Measurements from ENCODE around the gene PACSIN2.
"Not testable (repeated sequence)": the region's sequence is repeated elsewhere in the genome, so short reads cannot be mapped to it uniquely, and the experiment has no call there.

The PACSIN2 gene

GRCh38 chr22:42991010-42991651 is 23.8 kb downstream of the PACSIN2 start:
- no peak for DNase-seq (ENCODE audit: low spot score)

GRCh38 chr22:42990131-42990838 is 24.7 kb downstream of the PACSIN2 start:
- no peak for DNase-seq (ENCODE audit: low spot score)

- DNase-seq (ENCODE audit: low spot score): no peak
Observed at GRCh38 chr22:42986115-42986514, 28.8 kb downstream of the PACSIN2 start.

GRCh38 chr22:42985531-42985905 is 29.4 kb downstream of the PACSIN2 start:
- no peak for DNase-seq (ENCODE audit: low spot score)

- DNase-seq (ENCODE audit: low spot score): no peak
Observed at GRCh38 chr22:42984814-42985530, 30.0 kb downstream of the PACSIN2 start.

GRCh38 chr22:42984397-42984796 is 30.6 kb downstream of the PACSIN2 start:
- no peak for DNase-seq (ENCODE audit: low spot score)

- DNase-seq (ENCODE audit: low spot score): no peak
Observed at GRCh38 chr22:42983470-42983869, 31.5 kb downstream of the PACSIN2 start.

- no peak for DNase-seq (ENCODE audit: low spot score)
Observed at GRCh38 chr22:42979606-42980005, 35.3 kb downstream of the PACSIN2 start.

GRCh38 chr22:42978453-42979103 is 36.4 kb downstream of the PACSIN2 start:
- DNase-seq (ENCODE audit: low spot score): no peak

GRCh38 chr22:42977569-42977968 is 37.4 kb downstream of the PACSIN2 start:
- no peak for DNase-seq (ENCODE audit: low spot score)

- no peak for DNase-seq (ENCODE audit: low spot score)
Observed at GRCh38 chr22:42976217-42976933, 38.6 kb downstream of the PACSIN2 start.

GRCh38 chr22:42974223-42974622 is 40.7 kb downstream of the PACSIN2 start:
- no peak for DNase-seq (ENCODE audit: low spot score)

GRCh38 chr22:42973536-42973881 is 41.4 kb downstream of the PACSIN2 start:
- DNase-seq (ENCODE audit: low spot score): no peak

- DNase-seq (ENCODE audit: low spot score): no peak
Observed at GRCh38 chr22:42972649-42973535, 42.1 kb downstream of the PACSIN2 start.

GRCh38 chr22:42971473-42971860 is 43.5 kb downstream of the PACSIN2 start:
- not testable (repeated sequence) for DNase-seq (ENCODE audit: low spot score)

GRCh38 chr22:42970029-42970428 is 44.9 kb downstream of the PACSIN2 start:
- DNase-seq (ENCODE audit: low spot score): peak; percentile 9

GRCh38 chr22:42969348-42969975 is 45.5 kb downstream of the PACSIN2 start:
- DNase-seq (ENCODE audit: low spot score): no peak

GRCh38 chr22:42967933-42968332 is 47.0 kb downstream of the PACSIN2 start:
- DNase-seq (ENCODE audit: low spot score): no peak

GRCh38 chr22:42967005-42967404 is 47.9 kb downstream of the PACSIN2 start:
- no peak for DNase-seq (ENCODE audit: low spot score)

GRCh38 chr22:42966497-42966896 is 48.5 kb downstream of the PACSIN2 start:
- DNase-seq (ENCODE audit: low spot score): no peak

All from activated CD4-positive, alpha-beta T cell treated with anti-CD3 and anti-CD28 coated beads, Interleukin-2, Interleukin-4, amounts not matched to agents 100 ng/mL and 50 ng/mL, durations not matched to agents 16 hours and 8 hours (primary cell).